Activated naive CD4-positive, alpha-beta T cell (primary cell): ENCODE results near the gene COA1.
"Not testable (repeated sequence)": the region's sequence is repeated elsewhere in the genome, so short reads cannot be mapped to it uniquely, and the experiment has no call there.

Experiments
- DNase-seq, 4 experiments: peaks; one replicate each; lab custom pipeline; 2025; lab: John Stamatoyannopoulos, UW

The COA1 gene

GRCh38 chr7:43687866-43688265, 41.5 kb downstream of the COA1 start:
- DNase-seq = not testable (repeated sequence)

- DNase-seq = no peak
Measured at GRCh38 chr7:43686991-43687390, 42.3 kb downstream of the COA1 start.

- no peak for DNase-seq
Measured at GRCh38 chr7:43680736-43681135, 48.6 kb downstream of the COA1 start.

GRCh38 chr7:43679210-43680068, 49.9 kb downstream of the COA1 start:
- no peak for DNase-seq

GRCh38 chr7:43678315-43678714, 51.0 kb downstream of the COA1 start:
- no peak for DNase-seq

GRCh38 chr7:43677864-43678263, 51.5 kb downstream of the COA1 start:
- no peak for DNase-seq

- no peak for DNase-seq
Measured at GRCh38 chr7:43674559-43675436, 54.5 kb downstream of the COA1 start.

GRCh38 chr7:43673243-43673976, 55.9 kb downstream of the COA1 start:
- not testable (repeated sequence) for DNase-seq

GRCh38 chr7:43671521-43671920, 57.8 kb downstream of the COA1 start:
- DNase-seq = no peak

- peak in 2 of 4 experiments; percentile 5 to 24 for DNase-seq
Measured at GRCh38 chr7:43669286-43670081, 59.8 kb downstream of the COA1 start.

- DNase-seq = no peak
Measured at GRCh38 chr7:43668035-43668434, 61.3 kb downstream of the COA1 start.

GRCh38 chr7:43666938-43667337, 62.4 kb downstream of the COA1 start:
- no peak for DNase-seq

- no peak for DNase-seq
Measured at GRCh38 chr7:43664681-43665080, 64.6 kb downstream of the COA1 start.

- no peak for DNase-seq
Measured at GRCh38 chr7:43660141-43660540, 69.2 kb downstream of the COA1 start.

GRCh38 chr7:43659549-43659896, 69.8 kb downstream of the COA1 start:
- DNase-seq = no peak

GRCh38 chr7:43658718-43659548, 70.4 kb downstream of the COA1 start:
- DNase-seq = no peak

- DNase-seq = no peak
Measured at GRCh38 chr7:43656997-43657396, 72.3 kb downstream of the COA1 start.

GRCh38 chr7:43655584-43655983, 73.7 kb downstream of the COA1 start:
- no peak for DNase-seq

- no peak for DNase-seq
Measured at GRCh38 chr7:43653891-43654504, 75.3 kb downstream of the COA1 start.

- no peak for DNase-seq
Measured at GRCh38 chr7:43653466-43653865, 75.9 kb downstream of the COA1 start.
